Stomach (tissue), 9 donors: Measurements from ENCODE around the gene RPS6KB2. TPM values are rescaled to one million over a fixed set of nuclear protein-coding genes. Genes with fewer than 3 reads are reported as not detected.

Experiments used
- DNase-seq, 2 donors: peaks; one replicate each; pipeline versions ENCODE4 v3.0.0 to v3.0.0-alpha.2; 2013 to 2019
- H3K27ac ChIP-seq, 5 donors: fragments of 200-600 bp in 4 of 5; sonication (generic) in 4 of 5; one replicate each; pipeline ENCODE4 v1.5.1; 2013 to 2019; ENCODE audit warnings: mild to moderate bottlenecking in 1 of 5, moderate library complexity in 1 of 5
- H3K27me3 ChIP-seq, 3 donors: fragments of 200-600 bp; sonication (generic); one replicate each; pipeline ENCODE4 v1.5.1; 2017 to 2019; ENCODE audit warnings: mixed run types in 1 of 3
- H3K36me3 ChIP-seq, 4 donors: fragments of 200-600 bp; sonication (generic); 1 replicate in 3 of 4; 2 replicates in 1 of 4; pipeline ENCODE4 v1.5.1; 2016 to 2019
- H3K4me1 ChIP-seq, 4 donors: fragments of 200-600 bp; sonication (generic); one replicate each; pipeline ENCODE4 v1.5.1; 2016 to 2019
- H3K4me3 ChIP-seq, 4 donors: fragments of 200-600 bp; sonication (generic) in 3 of 4; one replicate each; pipeline ENCODE4 v1.5.1; 2016 to 2019; ENCODE audit warnings: mild to moderate bottlenecking in 1 of 4
- H3K9me3 ChIP-seq, 4 donors: fragments of 200-600 bp; sonication (generic); one replicate each; pipeline ENCODE4 v1.5.1; 2016 to 2019
- EP300 ChIP-seq: sonication (generic); formaldehyde crosslinking; IDR thresholded peaks from one replicate; pipeline ENCODE4 v1.6.1; 2017; ENCODE audit warnings: antibody characterized with exemption
- POLR2A ChIP-seq, 4 donors: fragments of 450-650 bp; IDR thresholded peaks; one replicate each; pipeline ENCODE4 v1.6.1; 2016; ENCODE audit warnings: antibody characterized with exemption in 4 of 4, control low read depth in 2 of 4, mild to moderate bottlenecking in 1 of 4, moderate library complexity in 1 of 4
- POLR2AphosphoS5 ChIP-seq, 3 donors: sonication (generic); formaldehyde crosslinking; IDR thresholded peaks; one replicate each; pipeline ENCODE4 v1.6.1; 2016; ENCODE audit warnings: antibody characterized with exemption in 3 of 3
- WGBS, 5 donors: extraction: QIAGEN DNeasy Blood & Tissue Kit in 3 of 5; methylation state at CpG; one replicate each; pipeline versions ENCODE4 v1.1.5 to v1.1.7; 2013 to 2018; 5-methylcytosine and 5-hydroxymethylcytosine counted together
- intact Hi-C: fragments of 100-400 bp; cut with DNase I; formaldehyde crosslinking; loops from one replicate; pipeline ENCODE4 v1.15.1; 2023; ENCODE audit warnings: low total_unique reads
- polyA plus RNA-seq, 3 donors: library from polyadenylated mRNA; stranded (reverse); fragments of 200-250 nt; gene quantifications; one replicate each; pipeline ENCODE4 v1.2.3, GENCODE V29; 2013
- small RNA-seq, 4 donors: library from RNA; depleted of rRNA; stranded (forward); fragments of <200 nt; gene quantifications; one replicate each; pipeline ENCODE3, GENCODE V24; 2016
- total RNA-seq, 5 donors: library from RNA; depleted of rRNA; stranded (reverse); fragments of >200 nt; gene quantifications; one replicate each; pipeline versions ENCODE4 v1.1.0 to v1.2.3, GENCODE V29; 2014 to 2016
- TF ChIP-seq, protein P1 (sequence below), 7 experiments: fragments of 450-650 bp in 4 of 7; fragments of 200-600 bp in 3 of 7; sonication (generic) in 3 of 7; IDR thresholded peaks; one replicate each; pipeline ENCODE4 v1.5.1; 2016 to 2019; ENCODE audit warnings: antibody characterized with exemption in 7 of 7, control low read depth in 2 of 7, mild to moderate bottlenecking in 1 of 7
- donor health status: healthy with polysubstance abuse.
- donor health status: Bipolar disorder and iron deficiency.
- donor health status: healthy.

Gene RPS6KB2
- total and polyA plus RNA-seq, 8 donors, result 29.7 to 434 (median 71.5) TPM

DNA sequence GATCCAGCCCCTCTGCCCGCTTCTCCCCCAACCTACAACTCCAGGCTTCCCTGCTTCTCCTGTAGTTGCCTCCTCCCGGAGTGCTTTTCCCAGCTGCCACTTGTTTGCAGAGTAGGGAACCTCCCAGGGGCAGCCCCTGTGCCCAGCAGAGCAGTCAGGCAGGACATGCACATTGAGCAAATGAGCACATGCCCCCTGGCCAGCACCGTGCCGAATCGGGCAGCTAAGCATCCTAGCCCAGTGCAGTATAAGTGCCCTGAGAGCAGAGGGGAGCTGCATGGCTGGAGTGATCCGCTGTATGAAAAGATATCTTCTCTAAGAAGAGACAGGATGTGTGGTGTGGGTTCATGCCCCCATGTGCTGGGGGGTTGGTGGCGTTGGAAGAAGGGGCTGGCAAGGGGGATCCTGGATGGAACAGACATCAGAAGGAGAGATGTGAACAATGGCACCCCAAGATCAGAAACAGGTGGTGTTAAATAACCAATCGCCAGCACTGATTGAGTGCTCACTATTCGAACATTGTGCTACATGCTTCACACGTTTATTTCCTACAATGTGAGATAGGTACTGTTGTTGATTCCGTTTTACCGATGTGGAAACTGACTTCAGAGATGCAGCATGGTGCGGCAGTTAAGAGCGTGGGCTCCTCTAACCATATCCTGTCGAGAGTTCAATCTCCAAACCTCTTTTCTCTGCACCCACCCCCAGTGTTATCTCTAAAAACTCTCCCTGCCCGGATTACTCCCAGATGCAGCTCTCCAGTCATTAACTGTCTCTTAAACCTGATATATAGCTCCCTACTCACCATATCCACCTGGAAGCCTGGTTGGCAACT is 55.8 kb downstream of the RPS6KB2 start:
- WGBS, 5 donors, result 69 to 82% (median 75%) methylated on average over 16 of the region's 16 CpGs
- DNase-seq, result peak in 1 of 2 donors; percentile 53
- peak overlapping the region; percentile 44 to 60 (median 56) for H3K4me3 ChIP-seq
- H3K4me1 ChIP-seq, result peaks cover 17 to 45% (median 41%) of the 10 kb centered on the region in 4 donors
- TF ChIP-seq, protein P1, sequence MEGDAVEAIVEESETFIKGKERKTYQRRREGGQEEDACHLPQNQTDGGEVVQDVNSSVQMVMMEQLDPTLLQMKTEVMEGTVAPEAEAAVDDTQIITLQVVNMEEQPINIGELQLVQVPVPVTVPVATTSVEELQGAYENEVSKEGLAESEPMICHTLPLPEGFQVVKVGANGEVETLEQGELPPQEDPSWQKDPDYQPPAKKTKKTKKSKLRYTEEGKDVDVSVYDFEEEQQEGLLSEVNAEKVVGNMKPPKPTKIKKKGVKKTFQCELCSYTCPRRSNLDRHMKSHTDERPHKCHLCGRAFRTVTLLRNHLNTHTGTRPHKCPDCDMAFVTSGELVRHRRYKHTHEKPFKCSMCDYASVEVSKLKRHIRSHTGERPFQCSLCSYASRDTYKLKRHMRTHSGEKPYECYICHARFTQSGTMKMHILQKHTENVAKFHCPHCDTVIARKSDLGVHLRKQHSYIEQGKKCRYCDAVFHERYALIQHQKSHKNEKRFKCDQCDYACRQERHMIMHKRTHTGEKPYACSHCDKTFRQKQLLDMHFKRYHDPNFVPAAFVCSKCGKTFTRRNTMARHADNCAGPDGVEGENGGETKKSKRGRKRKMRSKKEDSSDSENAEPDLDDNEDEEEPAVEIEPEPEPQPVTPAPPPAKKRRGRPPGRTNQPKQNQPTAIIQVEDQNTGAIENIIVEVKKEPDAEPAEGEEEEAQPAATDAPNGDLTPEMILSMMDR (IDR thresholded peaks at IDR 0.05), result no peak
- TF ChIP-seq POLR2AphosphoS5 (IDR thresholded peaks at IDR 0.05), result no peak
- no peak for TF ChIP-seq EP300
- no peak for TF ChIP-seq POLR2A (IDR thresholded peaks at IDR 0.05)
- no peaks in the 10 kb centered on the region for H3K9me3 ChIP-seq
- H3K27ac ChIP-seq, result peak overlapping the region in 4 of 5 donors; percentile 84 to 90 (median 88)
- H3K36me3 ChIP-seq, result peaks cover 3 to 26% (median 22%) of the 10 kb centered on the region in 4 donors
- H3K27me3 ChIP-seq, result no peaks in the 10 kb centered on the region
- intact Hi-C loops, result no loop called here

DNA sequence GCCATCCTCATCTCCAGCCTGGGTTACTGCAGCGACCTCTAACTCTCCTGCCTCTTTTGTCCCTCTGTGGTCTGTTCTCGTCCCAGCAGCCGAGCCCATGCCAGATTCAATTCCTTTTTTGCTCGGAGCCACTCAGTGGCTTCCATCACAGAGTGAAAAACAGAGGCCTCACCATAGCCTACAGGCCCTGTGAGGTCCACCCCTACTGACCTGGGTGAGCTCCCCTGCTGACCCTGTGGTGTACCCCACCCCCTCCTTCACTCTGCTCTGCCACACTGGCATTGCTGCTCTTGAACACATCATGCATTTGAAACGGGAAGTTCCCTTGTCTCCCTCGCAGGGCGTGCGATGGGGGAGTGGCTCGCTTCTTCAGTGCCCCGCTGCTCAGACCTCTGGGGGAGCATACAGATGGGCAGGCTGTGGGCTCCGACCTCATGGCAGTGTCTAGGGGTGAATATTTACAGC is 56.6 kb downstream of the RPS6KB2 start:
- intact Hi-C loops, result no loop called here

More for the DNA sequence above, 56.6 kb downstream of the RPS6KB2 start:
- no peak for TF ChIP-seq POLR2AphosphoS5 (IDR thresholded peaks at IDR 0.05)
- Histone ChIP-seq H3K27me3 (no peaks in the 10 kb centered on the region), H3K4me1 (peaks cover 17 to 45% (median 41%) of the 10 kb centered on the region in 4 donors), H3K4me3 (peak overlapping the region in 2 of 4 donors; percentile 9 to 57), H3K36me3 (peaks cover 10 to 35% (median 30%) of the 10 kb centered on the region in 4 donors), H3K27ac (peak overlapping the region in 4 of 5 donors; percentile 33 to 88 (median 62)), H3K9me3 (no peaks in the 10 kb centered on the region)
- 70 to 80% (median 73%) methylated on average over 10 to 11 of the region's 11 CpGs for WGBS, 5 donors
- DNase-seq, result peak in 1 of 2 donors; percentile 42

Small RNA genes within 50 kb of the gene (small RNA-seq; reads per million reads assigned to genes)
- 0 reads per million in 4 donors for gene RNU6-1238P

Other genes with a start within 250 kb of the RPS6KB2 start
- gene GRK2, start 162.0 kb upstream of the RPS6KB2 start, total RNA-seq, result 100 to 1,000 TPM in 4 of 5 donors, 10 to 100 TPM in 1; 53.8 to 266 (median 131) TPM
- 10 to 100 TPM; 44.0 to 59.4 (median 46.5) TPM for gene GRK2, start 162.0 kb upstream of the RPS6KB2 start, polyA plus RNA-seq
- gene ANKRD13D, start 139.2 kb upstream of the RPS6KB2 start, total RNA-seq, result 10 to 100 TPM; 24.6 to 96.4 (median 42.6) TPM
- 10 to 100 TPM; 18.5 to 61.3 (median 30.9) TPM for gene ANKRD13D, start 139.2 kb upstream of the RPS6KB2 start, polyA plus RNA-seq
- 100 to 1,000 TPM in 3 of 5 donors, 10 to 100 TPM in 2; 23.5 to 217 (median 103) TPM for gene SSH3, start 125.0 kb upstream of the RPS6KB2 start, total RNA-seq
- gene SSH3, start 125.0 kb upstream of the RPS6KB2 start, polyA plus RNA-seq, result 10 to 100 TPM; 18.8 to 34.3 (median 22.6) TPM
- gene POLD4, start 74.9 kb upstream of the RPS6KB2 start, total RNA-seq, result 100 to 1,000 TPM in 1 of 5 donors, 10 to 100 TPM in 4; 13.8 to 117 (median 54.8) TPM
- 100 to 1,000 TPM; 129 to 316 (median 153) TPM for gene POLD4, start 74.9 kb upstream of the RPS6KB2 start, polyA plus RNA-seq
- gene CLCF1, start 54.9 kb upstream of the RPS6KB2 start, total RNA-seq, result 10 to 100 TPM in 3 of 5 donors, 1 to 10 TPM in 1, not detected in 1; 2.6 to 69.2 (median 17.8) TPM
- 1 to 10 TPM; 2.7 to 5.4 (median 3.2) TPM for gene CLCF1, start 54.9 kb upstream of the RPS6KB2 start, polyA plus RNA-seq
- gene RAD9A, start 36.5 kb upstream of the RPS6KB2 start, total RNA-seq, result 10 to 100 TPM in 4 of 5 donors, 1 to 10 TPM in 1; 7.0 to 88.9 (median 29.5) TPM
- gene RAD9A, start 36.5 kb upstream of the RPS6KB2 start, polyA plus RNA-seq, result 10 to 100 TPM; 11.8 to 30.3 (median 17.0) TPM
- gene PPP1CA, start 26.6 kb upstream of the RPS6KB2 start, total RNA-seq, result 100 to 1,000 TPM in 2 of 5 donors, 10 to 100 TPM in 3; 28.6 to 229 (median 97.9) TPM
- 100 to 1,000 TPM; 109 to 203 (median 153) TPM for gene PPP1CA, start 26.6 kb upstream of the RPS6KB2 start, polyA plus RNA-seq
- gene TBC1D10C, start 24.4 kb upstream of the RPS6KB2 start, total RNA-seq, result 10 to 100 TPM in 1 of 5 donors, 1 to 10 TPM in 3, under 1 TPM in 1; 0.29 to 12.0 (median 3.5) TPM
- 1 to 10 TPM; 2.8 to 6.1 (median 5.5) TPM for gene TBC1D10C, start 24.4 kb upstream of the RPS6KB2 start, polyA plus RNA-seq
- 10 to 100 TPM in 3 of 5 donors, 1 to 10 TPM in 1, under 1 TPM in 1; 0.29 to 33.3 (median 15.4) TPM for gene CARNS1, start 12.8 kb upstream of the RPS6KB2 start, total RNA-seq
- 1 to 10 TPM in 2 of 3 donors, under 1 TPM in 1; 0.88 to 3.4 (median 2.4) TPM for gene CARNS1, start 12.8 kb upstream of the RPS6KB2 start, polyA plus RNA-seq
- gene PTPRCAP, start 9.2 kb downstream of the RPS6KB2 start, total RNA-seq, result 10 to 100 TPM in 1 of 5 donors, 1 to 10 TPM in 2, not detected in 2; 1.7 to 15.2 (median 3.5) TPM
- 10 to 100 TPM in 2 of 3 donors, 1 to 10 TPM in 1; 4.5 to 25.3 (median 20.2) TPM for gene PTPRCAP, start 9.2 kb downstream of the RPS6KB2 start, polyA plus RNA-seq
- gene CORO1B, start 15.0 kb downstream of the RPS6KB2 start, total RNA-seq, result 100 to 1,000 TPM in 2 of 5 donors, 10 to 100 TPM in 3; 48.3 to 160 (median 82.2) TPM
- gene CORO1B, start 15.0 kb downstream of the RPS6KB2 start, polyA plus RNA-seq, result 100 to 1,000 TPM in 2 of 3 donors, 10 to 100 TPM in 1; 84.4 to 125 (median 104) TPM
- not detected for gene GPR152, start 24.2 kb downstream of the RPS6KB2 start, total RNA-seq
- not detected for gene GPR152, start 24.2 kb downstream of the RPS6KB2 start, polyA plus RNA-seq
- under 1 TPM in 3 of 5 donors, not detected in 2; 0.43 to 0.73 (median 0.45) TPM for gene CABP4, start 26.9 kb downstream of the RPS6KB2 start, total RNA-seq
- gene CABP4, start 26.9 kb downstream of the RPS6KB2 start, polyA plus RNA-seq, result 1 to 10 TPM in 2 of 3 donors, under 1 TPM in 1; 0.50 to 1.7 (median 1.7) TPM
- 100 to 1,000 TPM in 3 of 5 donors, 10 to 100 TPM in 2; 57.6 to 392 (median 174) TPM for gene TMEM134, start 40.8 kb downstream of the RPS6KB2 start, total RNA-seq
- 100 to 1,000 TPM; 118 to 130 (median 126) TPM for gene TMEM134, start 40.8 kb downstream of the RPS6KB2 start, polyA plus RNA-seq
- 100 to 1,000 TPM in 1 of 5 donors, 10 to 100 TPM in 4; 36.4 to 140 (median 60.7) TPM for gene AIP, start 54.5 kb downstream of the RPS6KB2 start, total RNA-seq
- gene AIP, start 54.5 kb downstream of the RPS6KB2 start, polyA plus RNA-seq, result 10 to 100 TPM; 75.5 to 86.6 (median 84.2) TPM
- gene PITPNM1, start 76.9 kb downstream of the RPS6KB2 start, total RNA-seq, result 100 to 1,000 TPM in 1 of 5 donors, 10 to 100 TPM in 4; 12.3 to 133 (median 42.4) TPM
- gene PITPNM1, start 76.9 kb downstream of the RPS6KB2 start, polyA plus RNA-seq, result 10 to 100 TPM; 15.9 to 18.9 (median 17.3) TPM
- gene CDK2AP2, start 79.7 kb downstream of the RPS6KB2 start, total RNA-seq, result 10 to 100 TPM in 4 of 5 donors, 1 to 10 TPM in 1; 8.3 to 68.3 (median 52.7) TPM
- 10 to 100 TPM; 60.9 to 95.9 (median 74.7) TPM for gene CDK2AP2, start 79.7 kb downstream of the RPS6KB2 start, polyA plus RNA-seq
- not detected for gene CABP2, start 95.0 kb downstream of the RPS6KB2 start, total RNA-seq
- gene CABP2, start 95.0 kb downstream of the RPS6KB2 start, polyA plus RNA-seq, result not detected
- 100 to 1,000 TPM; 393 to 726 (median 523) TPM for gene GSTP1, start 155.3 kb downstream of the RPS6KB2 start, total RNA-seq
- 1,000 to 10,000 TPM in 2 of 3 donors, 100 to 1,000 TPM in 1; 670 to 2,840 (median 1,703) TPM for gene GSTP1, start 155.3 kb downstream of the RPS6KB2 start, polyA plus RNA-seq
- gene NDUFV1, start 178.4 kb downstream of the RPS6KB2 start, total RNA-seq, result 100 to 1,000 TPM; 186 to 806 (median 497) TPM
- gene NDUFV1, start 178.4 kb downstream of the RPS6KB2 start, polyA plus RNA-seq, result 100 to 1,000 TPM; 148 to 193 (median 181) TPM
- 100 to 1,000 TPM in 1 of 5 donors, 1 to 10 TPM in 2, not detected in 2; 4.6 to 333 (median 8.8) TPM for gene NUDT8, start 201.4 kb downstream of the RPS6KB2 start, total RNA-seq
- gene NUDT8, start 201.4 kb downstream of the RPS6KB2 start, polyA plus RNA-seq, result 10 to 100 TPM; 15.0 to 41.0 (median 19.5) TPM
- gene TBX10, start 211.3 kb downstream of the RPS6KB2 start, total RNA-seq, result not detected
- not detected for gene TBX10, start 211.3 kb downstream of the RPS6KB2 start, polyA plus RNA-seq
- gene ACY3, start 222.2 kb downstream of the RPS6KB2 start, total RNA-seq, result 10 to 100 TPM in 1 of 5 donors, 1 to 10 TPM in 2, under 1 TPM in 1, not detected in 1; 0.45 to 17.1 (median 1.1) TPM
- 1 to 10 TPM; 7.5 to 9.1 (median 8.7) TPM for gene ACY3, start 222.2 kb downstream of the RPS6KB2 start, polyA plus RNA-seq
- under 1 TPM in 1 of 5 donors, not detected in 4; 0.89 TPM for gene ALDH3B2, start 246.1 kb downstream of the RPS6KB2 start, total RNA-seq
- 10 to 100 TPM in 1 of 3 donors, not detected in 2; 23.5 TPM for gene ALDH3B2, start 246.1 kb downstream of the RPS6KB2 start, polyA plus RNA-seq